Neural cell (in vitro differentiated cells): ENCODE data around the gene DRD1. TPM values are rescaled to one million over a fixed set of nuclear protein-coding genes. Genes with fewer than 3 reads are reported as not detected.

ENCODE experiments used
- H2AFZ ChIP-seq: fragments of 200-600, 300-800 bp; sonication (generic), shearing (Covaris generic); 2 replicates; pipeline ENCODE4 v1.6.0; 2014; ENCODE audit warnings: low read depth, mild to moderate bottlenecking, antibody characterized with exemption, low read length, moderate library complexity
- H3F3A ChIP-seq: fragments of 200-600 bp; shearing (Covaris generic); 2 replicates; pipeline ENCODE4 v1.6.1; 2016; ENCODE audit warnings: mild to moderate bottlenecking, moderate library complexity, mixed read lengths, antibody characterized with exemption, low read length; ENCODE audit not compliant: insufficient read depth, poor library complexity, severe bottlenecking
- H3K27ac ChIP-seq: fragments of 200-600, 300-800 bp; sonication (generic), shearing (Covaris generic); 2 replicates; pipeline ENCODE4 v1.5.1; 2014; ENCODE audit warnings: mild to moderate bottlenecking, low read length, moderate library complexity
- H3K27me3 ChIP-seq: fragments of 300-800, 200-600 bp; sonication (generic), shearing (Covaris generic); 2 replicates; pipeline ENCODE4 v1.6.0; 2014; ENCODE audit warnings: mild to moderate bottlenecking, low read depth, low read length, moderate library complexity; ENCODE audit not compliant: insufficient read depth
- H3K36me3 ChIP-seq: fragments of 300-800, 200-600 bp; sonication (generic), shearing (Covaris generic); 2 replicates; pipeline ENCODE4 v1.5.1; 2014; ENCODE audit warnings: mild to moderate bottlenecking, antibody characterized with exemption, low read length, moderate library complexity; ENCODE audit not compliant: insufficient read depth
- H3K4me2 ChIP-seq: fragments of 300-800, 200-600 bp; sonication (generic), shearing (Covaris generic); 2 replicates; pipeline ENCODE4 v1.6.0; 2014; ENCODE audit warnings: mild to moderate bottlenecking, low read length
- H3K4me3 ChIP-seq: fragments of 300-800, 200-600 bp; sonication (generic), shearing (Covaris generic); 2 replicates; pipeline ENCODE4 v1.5.1; 2014; ENCODE audit warnings: mild to moderate bottlenecking, low read length, moderate library complexity
- H3K79me2 ChIP-seq: fragments of 200-600 bp; shearing (Covaris generic); replicated peaks from 2 replicates; pipeline ENCODE4 v1.6.0; 2014; ENCODE audit warnings: mild to moderate bottlenecking, low read length, moderate library complexity; ENCODE audit not compliant: insufficient read depth
- H3K9ac ChIP-seq: fragments of 300-800, 200-600 bp; sonication (generic), shearing (Covaris generic); 2 replicates; pipeline ENCODE4 v1.6.1; 2016; ENCODE audit warnings: mild to moderate bottlenecking, low read length, mixed read lengths
- H3K9me2 ChIP-seq: fragments of 200-600 bp; shearing (Covaris generic); 2 replicates; pipeline ENCODE4 v1.6.1; 2016; ENCODE audit warnings: mild to moderate bottlenecking, low read length, mixed read lengths; ENCODE audit not compliant: insufficient read depth
- H3K9me3 ChIP-seq: fragments of 200-600, 300-800 bp; sonication (generic), shearing (Covaris generic); 2 replicates; pipeline ENCODE4 v1.6.1; 2016; ENCODE audit warnings: mild to moderate bottlenecking, mixed run types, low read length, moderate library complexity, mixed read lengths
- H4K20me1 ChIP-seq: fragments of 200-600 bp; shearing (Covaris generic); 2 replicates; pipeline ENCODE4 v1.6.1; 2016; ENCODE audit warnings: mild to moderate bottlenecking, mixed run types; ENCODE audit not compliant: insufficient read depth
- EP300 ChIP-seq: fragments of 450-650 bp; conservative IDR thresholded peaks from 2 replicates; pipeline ENCODE4 v1.6.1; 2014; ENCODE audit warnings: antibody characterized with exemption, mild to moderate bottlenecking, moderate library complexity; ENCODE audit not compliant: poor library complexity, severe bottlenecking
- EZH2 ChIP-seq: fragments of 200-600, 300-800 bp; shearing (Covaris generic), sonication (generic); IDR thresholded peaks from 2 replicates; pipeline ENCODE4 v1.6.1; 2014; ENCODE audit warnings: antibody characterized with exemption, low read length, borderline replicate concordance, mild to moderate bottlenecking; ENCODE audit not compliant: insufficient read depth, poor library complexity, severe bottlenecking
- POLR2AphosphoS5 ChIP-seq: IDR thresholded peaks from 2 replicates; pipeline ENCODE4 v1.6.1; 2012
- SMC3 ChIP-seq: fragments of 450-650 bp; conservative IDR thresholded peaks from 2 replicates; pipeline ENCODE4 v1.6.1; 2014; ENCODE audit warnings: antibody characterized with exemption, mild to moderate bottlenecking, moderate library complexity; ENCODE audit not compliant: poor library complexity
- polyA plus RNA-seq: library from polyadenylated mRNA; depleted of rRNA; stranded (reverse); fragments of >200 nt; gene quantifications from 2 replicates; pipeline ENCODE4 v1.2.3, GENCODE V29; 2014
- TF ChIP-seq, protein P1 (sequence below): fragments of 450-650 bp; IDR thresholded peaks from 2 replicates; pipeline ENCODE4 v1.5.1; 2014; ENCODE audit warnings: antibody characterized with exemption, mild to moderate bottlenecking, moderate library complexity; ENCODE audit not compliant: poor library complexity, severe bottlenecking
- TF ChIP-seq, protein P2 (sequence below): IDR thresholded peaks from 2 replicates; pipeline ENCODE4 v1.6.1; 2012; ENCODE audit warnings: borderline replicate concordance

Gene DRD1
- polyA plus RNA-seq, 1 donor from 2014 or later = 0.33 TPM

DNA sequence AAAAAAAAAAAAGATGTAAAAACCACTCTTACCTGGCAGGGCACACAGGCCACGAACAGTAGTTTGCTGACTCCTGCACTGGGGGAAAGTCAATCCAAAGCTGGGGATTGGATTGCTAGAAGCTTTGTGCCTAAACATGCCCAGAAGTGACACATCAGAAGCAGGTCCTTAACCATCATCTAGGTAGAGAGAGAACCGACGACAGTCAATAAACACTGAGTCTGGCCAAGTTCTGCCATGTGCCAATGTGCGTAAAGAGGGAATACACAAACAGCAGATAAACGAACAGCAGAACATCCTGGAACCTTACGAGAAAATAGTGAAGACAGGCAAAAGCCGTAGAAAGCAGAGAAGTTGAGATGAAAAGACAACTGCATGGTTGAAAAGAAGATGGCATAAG lies 49.3 kb upstream of the DRD1 start:
- H4K20me1 ChIP-seq = no peaks in the 10 kb centered on the region
- no peak overlapping the region for H3K27ac ChIP-seq
- H3K9me2 ChIP-seq = no peaks in the 10 kb centered on the region
- H3K9me3 ChIP-seq = no peaks in the 10 kb centered on the region
- H3K36me3 ChIP-seq = peaks cover 7% of the 10 kb centered on the region
- TF ChIP-seq SMC3 (no peak), EZH2 (no peak)
- H3K79me2 ChIP-seq = peaks cover 9% of the 10 kb centered on the region
- H3K4me2 ChIP-seq = no peak overlapping the region
- H3F3A ChIP-seq = no peaks in the 10 kb centered on the region
- no peak overlapping the region for H3K9ac ChIP-seq
- H3K27me3 ChIP-seq = no peaks in the 10 kb centered on the region
- H3K4me3 ChIP-seq = no peak overlapping the region
- no peak overlapping the region for H2AFZ ChIP-seq

DNA sequence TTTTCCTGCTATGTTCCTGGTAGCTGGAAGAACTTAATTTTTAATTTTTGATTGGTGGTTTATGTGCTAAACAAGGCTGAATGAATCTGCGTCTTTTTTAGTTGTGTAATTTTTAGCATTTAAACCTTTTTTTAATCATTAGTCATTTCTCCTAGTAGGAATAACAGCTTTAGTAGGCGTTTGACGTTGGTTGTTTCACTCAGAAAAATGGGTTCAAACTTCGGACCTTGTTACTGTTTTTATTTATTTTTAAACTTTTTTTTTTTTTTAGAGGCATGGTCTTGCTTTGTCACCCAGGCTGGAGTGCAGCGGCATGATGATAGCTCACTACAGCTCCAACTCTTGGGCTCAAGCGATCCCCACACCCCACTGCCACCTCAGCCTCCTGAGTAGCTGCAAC lies 47.2 kb upstream of the DRD1 start:
- no peaks in the 10 kb centered on the region for H3K9me2 ChIP-seq
- H3F3A ChIP-seq = no peaks in the 10 kb centered on the region
- TF ChIP-seq EP300 (no peak), POLR2AphosphoS5 (no peak), EZH2 (no peak)
- TF ChIP-seq, protein P1, sequence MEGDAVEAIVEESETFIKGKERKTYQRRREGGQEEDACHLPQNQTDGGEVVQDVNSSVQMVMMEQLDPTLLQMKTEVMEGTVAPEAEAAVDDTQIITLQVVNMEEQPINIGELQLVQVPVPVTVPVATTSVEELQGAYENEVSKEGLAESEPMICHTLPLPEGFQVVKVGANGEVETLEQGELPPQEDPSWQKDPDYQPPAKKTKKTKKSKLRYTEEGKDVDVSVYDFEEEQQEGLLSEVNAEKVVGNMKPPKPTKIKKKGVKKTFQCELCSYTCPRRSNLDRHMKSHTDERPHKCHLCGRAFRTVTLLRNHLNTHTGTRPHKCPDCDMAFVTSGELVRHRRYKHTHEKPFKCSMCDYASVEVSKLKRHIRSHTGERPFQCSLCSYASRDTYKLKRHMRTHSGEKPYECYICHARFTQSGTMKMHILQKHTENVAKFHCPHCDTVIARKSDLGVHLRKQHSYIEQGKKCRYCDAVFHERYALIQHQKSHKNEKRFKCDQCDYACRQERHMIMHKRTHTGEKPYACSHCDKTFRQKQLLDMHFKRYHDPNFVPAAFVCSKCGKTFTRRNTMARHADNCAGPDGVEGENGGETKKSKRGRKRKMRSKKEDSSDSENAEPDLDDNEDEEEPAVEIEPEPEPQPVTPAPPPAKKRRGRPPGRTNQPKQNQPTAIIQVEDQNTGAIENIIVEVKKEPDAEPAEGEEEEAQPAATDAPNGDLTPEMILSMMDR = no peak
- TF ChIP-seq, protein P2, sequence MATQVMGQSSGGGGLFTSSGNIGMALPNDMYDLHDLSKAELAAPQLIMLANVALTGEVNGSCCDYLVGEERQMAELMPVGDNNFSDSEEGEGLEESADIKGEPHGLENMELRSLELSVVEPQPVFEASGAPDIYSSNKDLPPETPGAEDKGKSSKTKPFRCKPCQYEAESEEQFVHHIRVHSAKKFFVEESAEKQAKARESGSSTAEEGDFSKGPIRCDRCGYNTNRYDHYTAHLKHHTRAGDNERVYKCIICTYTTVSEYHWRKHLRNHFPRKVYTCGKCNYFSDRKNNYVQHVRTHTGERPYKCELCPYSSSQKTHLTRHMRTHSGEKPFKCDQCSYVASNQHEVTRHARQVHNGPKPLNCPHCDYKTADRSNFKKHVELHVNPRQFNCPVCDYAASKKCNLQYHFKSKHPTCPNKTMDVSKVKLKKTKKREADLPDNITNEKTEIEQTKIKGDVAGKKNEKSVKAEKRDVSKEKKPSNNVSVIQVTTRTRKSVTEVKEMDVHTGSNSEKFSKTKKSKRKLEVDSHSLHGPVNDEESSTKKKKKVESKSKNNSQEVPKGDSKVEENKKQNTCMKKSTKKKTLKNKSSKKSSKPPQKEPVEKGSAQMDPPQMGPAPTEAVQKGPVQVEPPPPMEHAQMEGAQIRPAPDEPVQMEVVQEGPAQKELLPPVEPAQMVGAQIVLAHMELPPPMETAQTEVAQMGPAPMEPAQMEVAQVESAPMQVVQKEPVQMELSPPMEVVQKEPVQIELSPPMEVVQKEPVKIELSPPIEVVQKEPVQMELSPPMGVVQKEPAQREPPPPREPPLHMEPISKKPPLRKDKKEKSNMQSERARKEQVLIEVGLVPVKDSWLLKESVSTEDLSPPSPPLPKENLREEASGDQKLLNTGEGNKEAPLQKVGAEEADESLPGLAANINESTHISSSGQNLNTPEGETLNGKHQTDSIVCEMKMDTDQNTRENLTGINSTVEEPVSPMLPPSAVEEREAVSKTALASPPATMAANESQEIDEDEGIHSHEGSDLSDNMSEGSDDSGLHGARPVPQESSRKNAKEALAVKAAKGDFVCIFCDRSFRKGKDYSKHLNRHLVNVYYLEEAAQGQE = no peak
- H4K20me1 ChIP-seq = no peaks in the 10 kb centered on the region
- no peak overlapping the region for H3K9ac ChIP-seq
- no peak overlapping the region for H3K4me3 ChIP-seq
- no peak overlapping the region for H2AFZ ChIP-seq
- H3K79me2 ChIP-seq = peaks cover 21% of the 10 kb centered on the region
- H3K4me2 ChIP-seq = no peak overlapping the region
- H3K27ac ChIP-seq = no peak overlapping the region
- H3K9me3 ChIP-seq = no peaks in the 10 kb centered on the region
- peaks cover 7% of the 10 kb centered on the region for H3K36me3 ChIP-seq
- no peaks in the 10 kb centered on the region for H3K27me3 ChIP-seq

DNA sequence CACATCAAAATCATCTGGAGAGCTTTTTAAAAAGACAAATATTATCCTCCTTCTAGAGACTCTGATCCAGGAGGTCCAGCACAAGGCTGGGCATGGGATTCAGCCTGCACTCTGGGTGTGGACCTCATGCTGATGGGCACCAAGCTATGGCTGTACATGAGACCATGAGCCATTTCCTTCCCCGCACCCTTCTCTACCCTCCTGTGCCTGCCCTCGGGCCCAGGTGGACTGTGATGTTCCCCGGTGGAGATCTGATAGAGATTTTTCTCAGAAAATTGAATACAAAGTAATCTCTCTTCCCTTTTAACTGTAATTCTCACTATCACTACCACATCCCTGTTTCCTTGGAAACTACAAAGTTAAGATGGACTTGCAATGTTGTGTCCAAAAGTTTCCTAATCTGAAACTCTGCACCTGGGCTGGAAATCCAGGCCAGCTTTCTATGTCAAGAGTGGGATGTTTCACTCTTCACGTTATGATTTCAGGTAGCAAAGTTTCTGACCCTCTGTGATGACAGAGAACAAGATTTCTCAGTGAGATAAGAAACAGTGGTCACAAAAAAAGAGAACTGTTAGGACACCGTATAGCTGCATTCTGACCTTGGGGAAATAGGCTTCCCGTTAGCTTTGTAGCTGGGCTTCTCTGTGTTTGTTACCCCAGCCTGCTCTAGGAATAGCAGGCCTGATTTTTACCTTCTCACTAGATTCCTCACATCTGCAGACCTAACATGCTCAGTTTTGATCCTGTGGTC lies 45.9 kb upstream of the DRD1 start:
- H3K27me3 ChIP-seq = no peaks in the 10 kb centered on the region
- TF ChIP-seq SMC3 (no peak), EZH2 (no peak)
- H3F3A ChIP-seq = no peaks in the 10 kb centered on the region
- H3K4me2 ChIP-seq = no peak overlapping the region
- peaks cover 7% of the 10 kb centered on the region for H3K36me3 ChIP-seq
- H3K4me3 ChIP-seq = no peak overlapping the region
- no peak overlapping the region for H3K9ac ChIP-seq
- H2AFZ ChIP-seq = no peak overlapping the region
- H3K79me2 ChIP-seq = peaks cover 26% of the 10 kb centered on the region
- H4K20me1 ChIP-seq = no peaks in the 10 kb centered on the region
- no peaks in the 10 kb centered on the region for H3K9me3 ChIP-seq
- no peak overlapping the region for H3K27ac ChIP-seq
- H3K9me2 ChIP-seq = no peaks in the 10 kb centered on the region
